ENCODE measurements around the gene EZH2. TPM values are rescaled to one million over a fixed set of nuclear protein-coding genes. Genes with fewer than 3 reads are reported as not detected.

Gene EZH2
- total and polyA plus RNA-seq, 2 experiments from 2014 or later, result 10.7 to 11.7 TPM

GRCh38 chr7:148916186-148916585 lies 32.1 kb upstream of the EZH2 start:
- no peak for DNase-seq (ENCODE audit: low spot score)
- H3K4me2 ChIP-seq, result no peak overlapping the region
- H3K79me2 ChIP-seq, result no peaks in the 10 kb centered on the region
- 40% methylated on average over 1 of the region's 1 CpG for WGBS (ENCODE audit: low lambda C conversion rate, missing lambda C conversion rate)
- no peaks in the 10 kb centered on the region for H4K20me1 ChIP-seq (ENCODE audit: insufficient read depth, poor library complexity, severe bottlenecking)
- TF ChIP-seq EZH2 (IDR thresholded peaks at IDR 0.05; ENCODE audit: borderline replicate concordance) (no peak), CTCF (IDR thresholded peaks at IDR 0.05; ENCODE audit: poor library complexity) (no peak), EZH2phosphoT487 (IDR thresholded peaks at IDR 0.05; ENCODE audit: low read depth, severe bottlenecking, unreplicated experiment) (no peak)
- H2AFZ ChIP-seq, result no peak overlapping the region
- H3K4me3 ChIP-seq, result no peak overlapping the region
- H3K9me2 ChIP-seq (replicated peaks; ENCODE audit: insufficient read depth), result no peaks in the 10 kb centered on the region
- no peaks in the 10 kb centered on the region for H3K9me3 ChIP-seq (ENCODE audit: low read depth)
- no peaks in the 10 kb centered on the region for H3K36me3 ChIP-seq (replicated peaks; ENCODE audit: insufficient read depth, low read depth)
- no peaks in the 10 kb centered on the region for H3K27me3 ChIP-seq
- H3K27ac ChIP-seq, result no peak overlapping the region
- H3K4me1 ChIP-seq (ENCODE audit: insufficient read depth), result no peaks in the 10 kb centered on the region

GRCh38 chr7:148915211-148915610 lies 31.1 kb upstream of the EZH2 start:
- Histone ChIP-seq H3K4me2 (no peak overlapping the region), H3K9me2 (replicated peaks; ENCODE audit: insufficient read depth) (no peaks in the 10 kb centered on the region), H3K4me1 (ENCODE audit: insufficient read depth) (no peaks in the 10 kb centered on the region), H4K20me1 (ENCODE audit: insufficient read depth, poor library complexity, severe bottlenecking) (no peaks in the 10 kb centered on the region), H3K36me3 (replicated peaks; ENCODE audit: insufficient read depth, low read depth) (no peaks in the 10 kb centered on the region), H3K27me3 (no peaks in the 10 kb centered on the region), H3K79me2 (no peaks in the 10 kb centered on the region), H3K27ac (no peak overlapping the region), H3K4me3 (no peak overlapping the region), H2AFZ (no peak overlapping the region), H3K9me3 (ENCODE audit: low read depth) (no peaks in the 10 kb centered on the region)
- TF ChIP-seq EZH2 (IDR thresholded peaks at IDR 0.05; ENCODE audit: borderline replicate concordance) (no peak), EZH2phosphoT487 (IDR thresholded peaks at IDR 0.05; ENCODE audit: low read depth, severe bottlenecking, unreplicated experiment) (no peak), CTCF (IDR thresholded peaks at IDR 0.05; ENCODE audit: poor library complexity) (no peak)
- DNase-seq (ENCODE audit: low spot score), result no peak
- 93% methylated on average over 7 of the region's 7 CpGs for WGBS (ENCODE audit: low lambda C conversion rate, missing lambda C conversion rate)

GRCh38 chr7:148914208-148914777 lies 30.2 kb upstream of the EZH2 start:
- Histone ChIP-seq H3K27me3 (peaks cover under 1% of the 10 kb centered on the region), H3K4me3 (no peak overlapping the region), H3K9me2 (replicated peaks; ENCODE audit: insufficient read depth) (no peaks in the 10 kb centered on the region), H2AFZ (no peak overlapping the region), H3K27ac (no peak overlapping the region), H4K20me1 (ENCODE audit: insufficient read depth, poor library complexity, severe bottlenecking) (no peaks in the 10 kb centered on the region), H3K4me2 (no peak overlapping the region), H3K9me3 (ENCODE audit: low read depth) (no peaks in the 10 kb centered on the region), H3K79me2 (no peaks in the 10 kb centered on the region), H3K36me3 (replicated peaks; ENCODE audit: insufficient read depth, low read depth) (no peaks in the 10 kb centered on the region), H3K4me1 (ENCODE audit: insufficient read depth) (no peaks in the 10 kb centered on the region)
- 55% methylated on average over 10 of the region's 10 CpGs for WGBS (ENCODE audit: low lambda C conversion rate, missing lambda C conversion rate)
- peak; percentile 37 for DNase-seq (ENCODE audit: low spot score)
- TF ChIP-seq CTCF (IDR thresholded peaks at IDR 0.05; ENCODE audit: poor library complexity) (no peak), EZH2phosphoT487 (IDR thresholded peaks at IDR 0.05; ENCODE audit: low read depth, severe bottlenecking, unreplicated experiment) (no peak), EZH2 (IDR thresholded peaks at IDR 0.05; ENCODE audit: borderline replicate concordance) (no peak)

Data from hepatocyte (in vitro differentiated cells).